Common myeloid progenitor, CD34-positive (primary cell): ENCODE results near the gene SPATA46. TPM values are rescaled to one million over a fixed set of nuclear protein-coding genes. Genes with fewer than 3 reads are reported as not detected.
"Not testable (repeated sequence)": the region's sequence is repeated elsewhere in the genome, so short reads cannot be mapped to it uniquely, and the experiment has no call there.

Source experiments
- CTCF ChIA-PET: fragments of 350-600 bp; sonication (Branson Sonifier 250); formaldehyde crosslinking; loops from one replicate; lab custom pipeline; 2021; ENCODE audit warnings: antibody characterized with exemption; lab: Charles Lee
- POLR2A ChIA-PET: fragments of 350-600 bp; sonication (Branson Sonifier 250); formaldehyde crosslinking; loops from one replicate; lab custom pipeline; 2021; ENCODE audit warnings: antibody characterized with exemption; lab: Charles Lee
- DNase-seq, 3 donors: peaks; one replicate each; pipeline versions ENCODE4 v3.0.0 to v3.0.0-alpha.2; 2013
- H3K27ac ChIP-seq, 2 experiments: 1 replicate in 1 of 2; 2 replicates in 1 of 2; pipeline ENCODE4 v1.7.0; 2013; ENCODE audit warnings: inconsistent platforms in 2 of 2, low read length in 2 of 2, mild to moderate bottlenecking in 2 of 2, low read depth in 1 of 2, moderate library complexity in 1 of 2; ENCODE audit not compliant: severe bottlenecking in 2 of 2, insufficient read depth in 1 of 2, poor library complexity in 1 of 2
- H3K27me3 ChIP-seq, 5 experiments: replicated peaks in 2 of 5; 1 replicate in 3 of 5; 2 replicates in 2 of 5; pipeline versions ENCODE4 v1.6.1 to v1.7.0; 2013; ENCODE audit warnings: low read length in 4 of 5, mild to moderate bottlenecking in 2 of 5, moderate library complexity in 2 of 5, inconsistent platforms in 1 of 5; ENCODE audit not compliant: insufficient read depth in 5 of 5, control insufficient read depth in 4 of 5
- H3K36me3 ChIP-seq, 4 experiments: 1 replicate in 2 of 4; 2 replicates in 2 of 4; pipeline versions ENCODE4 v1.6.1 to v1.7.0; 2013; ENCODE audit warnings: low read length in 3 of 4, control low read depth in 1 of 4, mild to moderate bottlenecking in 1 of 4; ENCODE audit not compliant: control insufficient read depth in 4 of 4, insufficient read depth in 4 of 4
- H3K4me1 ChIP-seq, 4 experiments: 1 replicate in 3 of 4; 2 replicates in 1 of 4; pipeline versions ENCODE4 v1.6.1 to v1.7.1; 2013; ENCODE audit warnings: low read length in 3 of 4, mild to moderate bottlenecking in 3 of 4, control low read depth in 1 of 4, inconsistent platforms in 1 of 4, moderate library complexity in 1 of 4; ENCODE audit not compliant: control insufficient read depth in 4 of 4, insufficient read depth in 4 of 4; ENCODE audit errors: control extremely low read depth in 1 of 4
- H3K4me3 ChIP-seq, 7 experiments: 1 replicate in 4 of 7; 2 replicates in 3 of 7; pipeline versions ENCODE4 v1.5.1 to v1.7.0; 2013; ENCODE audit warnings: mild to moderate bottlenecking in 7 of 7, low read length in 6 of 7, moderate library complexity in 6 of 7, inconsistent platforms in 2 of 7, low read depth in 2 of 7, control low read depth in 1 of 7; ENCODE audit not compliant: insufficient read depth in 4 of 7, control insufficient read depth in 1 of 7; ENCODE audit errors: extremely low read depth in 1 of 7
- H3K9me3 ChIP-seq, 5 experiments: 1 replicate in 4 of 5; 2 replicates in 1 of 5; pipeline versions ENCODE4 v1.6.1 to v1.7.1; 2013; ENCODE audit warnings: low read length in 4 of 5, mild to moderate bottlenecking in 2 of 5, inconsistent platforms in 1 of 5, low read depth in 1 of 5, moderate library complexity in 1 of 5; ENCODE audit not compliant: control insufficient read depth in 4 of 5, insufficient read depth in 2 of 5; ENCODE audit errors: control extremely low read depth in 1 of 5
- WGBS: methylation state at CpG from one replicate; pipeline ENCODE4 v1.1.5; 2013; ENCODE audit not compliant: insufficient coverage; 5-methylcytosine and 5-hydroxymethylcytosine counted together
- polyA plus RNA-seq: library from polyadenylated mRNA; unstranded; fragments of 120-200 nt; gene quantifications from one replicate; pipeline ENCODE4 v1.2.1, GENCODE V29; 2013

SPATA46 gene
- polyA plus RNA-seq = 0.07 TPM

- no peaks in the 10 kb centered on the region for H3K36me3 ChIP-seq
- 96% methylated on average over 5 of the region's 5 CpGs for WGBS
- POLR2A ChIA-PET = no interaction called here
- peaks cover 0 to 17% (median 10%) of the 10 kb centered on the region in 4 experiments for H3K4me1 ChIP-seq
- CTCF ChIA-PET = interaction anchor here (1.4 kb wide), 1 partner anchor 17 kb away, joined by 5 read pairs; no protein-coding TSS in a partner anchor
- no peak within 1 kb of the TSS for H3K27ac ChIP-seq
- DNase-seq = no peak
- H3K9me3 ChIP-seq = no peaks in the 10 kb centered on the region
- no peak within 1 kb of the TSS for H3K4me3 ChIP-seq
- H3K27me3 ChIP-seq = no peaks in the 10 kb centered on the region
Measured at GRCh38 chr1:162376691-162377090, at the start of gene SPATA46. Gene SPATA46 (minus strand): TSS chr1:162376854. CDS start chr1:162376790, 64 bp downstream.

GRCh38 chr1:162422662-162423375 lies 46.2 kb upstream of the SPATA46 start:
- Histone ChIP-seq H3K27me3 (no peaks in the 10 kb centered on the region), H3K4me1 (peaks cover 0 to 31% (median 7%) of the 10 kb centered on the region in 4 experiments), H3K9me3 (no peaks in the 10 kb centered on the region), H3K4me3 (no peak overlapping the region), H3K36me3 (no peaks in the 10 kb centered on the region), H3K27ac (no peak overlapping the region)
- 80% methylated on average over 5 of the region's 10 CpGs for WGBS
- ChIA-PET CTCF (no interaction called here), POLR2A (interaction anchor here (0.6 kb wide), 1 partner anchor 491 kb away, joined by 3 read pairs; no protein-coding TSS in a partner anchor)
- peak; percentile 83 to 95 (median 93) for DNase-seq

GRCh38 chr1:162421258-162422164 lies 44.9 kb upstream of the SPATA46 start:
- 74% methylated on average over 5 of the region's 5 CpGs for WGBS
- Histone ChIP-seq H3K27ac (no peak overlapping the region), H3K36me3 (no peaks in the 10 kb centered on the region), H3K9me3 (no peaks in the 10 kb centered on the region), H3K27me3 (no peaks in the 10 kb centered on the region), H3K4me3 (no peak overlapping the region), H3K4me1 (peaks cover 0 to 31% (median 7%) of the 10 kb centered on the region in 4 experiments)
- DNase-seq = no peak
- POLR2A ChIA-PET = no interaction called here
- CTCF ChIA-PET = no interaction called here

- Histone ChIP-seq H3K27ac (no peak overlapping the region), H3K4me1 (peaks cover 0 to 31% (median 7%) of the 10 kb centered on the region in 4 experiments), H3K4me3 (no peak overlapping the region), H3K9me3 (no peaks in the 10 kb centered on the region), H3K27me3 (no peaks in the 10 kb centered on the region), H3K36me3 (no peaks in the 10 kb centered on the region)
- POLR2A ChIA-PET = no interaction called here
- CTCF ChIA-PET = no interaction called here
- no peak for DNase-seq
- 100% methylated on average over 2 of the region's 3 CpGs for WGBS
Measured at GRCh38 chr1:162420120-162420519, 43.5 kb upstream of the SPATA46 start.

- H3K4me1 ChIP-seq = peaks cover 0 to 26% (median 4%) of the 10 kb centered on the region in 4 experiments
- POLR2A ChIA-PET, H3K4me3 ChIP-seq, H3K27ac ChIP-seq, H3K36me3 ChIP-seq, DNase-seq, CTCF ChIA-PET, H3K9me3 ChIP-seq, H3K27me3 ChIP-seq: not testable (repeated sequence)
- 82% methylated on average over 4 of the region's 9 CpGs for WGBS
Measured at GRCh38 chr1:162419450-162419931, 42.8 kb upstream of the SPATA46 start.

- H3K4me3 ChIP-seq, H3K27ac ChIP-seq, H3K27me3 ChIP-seq, H3K9me3 ChIP-seq, POLR2A ChIA-PET, H3K36me3 ChIP-seq, DNase-seq, CTCF ChIA-PET: not testable (repeated sequence)
- WGBS = no CpG with 5 or more reads among the region's 7 CpGs
- H3K4me1 ChIP-seq = peaks cover 0 to 20% (median 4%) of the 10 kb centered on the region in 4 experiments
Measured at GRCh38 chr1:162418584-162418983, 41.9 kb upstream of the SPATA46 start.
